GM23248 (cell line): ENCODE measurements around the gene MRPS31. TPM values are rescaled to one million over a fixed set of nuclear protein-coding genes. Genes with fewer than 3 reads are reported as not detected.

Experiments used
- DNase-seq: peaks from one replicate; pipeline ENCODE4 v3.0.0-alpha.2; 2015
- H2AFZ ChIP-seq: fragments of 200-600 bp; sonication (generic); 2 replicates; pipeline ENCODE4 v1.6.1; 2016; ENCODE audit warnings: antibody characterized with exemption
- H3F3A ChIP-seq: fragments of 200-600 bp; sonication (generic); 2 replicates; pipeline ENCODE4 v1.6.1; 2016; ENCODE audit warnings: mild to moderate bottlenecking, antibody characterized with exemption, mixed run types; ENCODE audit not compliant: insufficient read depth
- H3K27ac ChIP-seq: fragments of 200-600 bp; sonication (generic); 2 replicates; pipeline ENCODE4 v1.5.1; 2016; ENCODE audit warnings: mild to moderate bottlenecking
- H3K27me3 ChIP-seq: fragments of 200-600 bp; sonication (generic); replicated peaks from 2 replicates; pipeline ENCODE4 v1.6.1; 2016; ENCODE audit warnings: mild to moderate bottlenecking; ENCODE audit not compliant: insufficient read depth
- H3K36me3 ChIP-seq: fragments of 200-600 bp; sonication (generic); 2 replicates; pipeline ENCODE4 v1.6.1; 2016; ENCODE audit warnings: low read depth, mild to moderate bottlenecking
- H3K4me1 ChIP-seq: fragments of 200-600 bp; sonication (generic); 2 replicates; pipeline ENCODE4 v1.6.1; 2016; ENCODE audit warnings: mild to moderate bottlenecking; ENCODE audit not compliant: insufficient read depth
- H3K4me2 ChIP-seq: fragments of 200-600 bp; sonication (generic); one replicate; pipeline ENCODE4 v1.6.1; 2016; ENCODE audit warnings: mild to moderate bottlenecking; ENCODE audit not compliant: unreplicated experiment
- H3K4me3 ChIP-seq: fragments of 200-600 bp; sonication (generic); 2 replicates; pipeline ENCODE4 v1.5.1; 2016; ENCODE audit warnings: mild to moderate bottlenecking
- H3K79me2 ChIP-seq: fragments of 200-600 bp; sonication (generic); 2 replicates; pipeline ENCODE4 v1.6.1; 2016; ENCODE audit warnings: mild to moderate bottlenecking; ENCODE audit not compliant: insufficient read depth
- H3K9ac ChIP-seq: fragments of 200-600 bp; sonication (generic); 2 replicates; pipeline ENCODE4 v1.6.1; 2016; ENCODE audit warnings: mild to moderate bottlenecking
- H3K9me2 ChIP-seq: fragments of 200-600 bp; sonication (generic); 2 replicates; pipeline ENCODE4 v1.6.1; 2016; ENCODE audit warnings: mixed run types, mild to moderate bottlenecking, moderate library complexity; ENCODE audit not compliant: insufficient read depth
- H3K9me3 ChIP-seq: fragments of 200-600 bp; sonication (generic); one replicate; pipeline ENCODE4 v1.6.1; 2017; ENCODE audit warnings: low read depth
- H4K20me1 ChIP-seq: fragments of 200-600 bp; sonication (generic); 2 replicates; pipeline ENCODE4 v1.6.0; 2016; ENCODE audit not compliant: insufficient read depth
- EZH2 ChIP-seq: fragments of 200-600 bp; sonication (generic); IDR thresholded peaks from 2 replicates; pipeline ENCODE4 v1.6.1; 2018; ENCODE audit warnings: antibody characterized with exemption, mild to moderate bottlenecking; ENCODE audit not compliant: insufficient read depth, poor library complexity, severe bottlenecking
- EZH2phosphoT487 ChIP-seq: fragments of 200-600 bp; sonication (generic); IDR thresholded peaks from 2 replicates; pipeline ENCODE4 v1.6.1; 2018; ENCODE audit warnings: antibody characterized with exemption, moderate library complexity, mild to moderate bottlenecking, low read depth; ENCODE audit not compliant: insufficient read depth
- WGBS, 2 experiments: methylation state at CpG; one replicate each; pipeline ENCODE4 v1.1.6; 2015 to 2017; ENCODE audit warnings: low lambda C conversion rate in 2 of 2, low coverage in 1 of 2; ENCODE audit errors: missing lambda C conversion rate in 2 of 2; 5-methylcytosine and 5-hydroxymethylcytosine counted together
- in situ Hi-C: fragments of 300-500 bp; cut with MboI; formaldehyde crosslinking; loops from 2 replicates; pipeline ENCODE4 v1.15.0; 2020
- polyA plus RNA-seq: library from polyadenylated mRNA; unstranded; fragments of >200 nt; fragmentation: Nextera tagmentation; extraction: Ambion mirVana; gene quantifications from 2 replicates; pipeline ENCODE4 v1.2.1, GENCODE V29; 2016
- total RNA-seq: library from RNA; depleted of rRNA; stranded (reverse); fragments of >200 nt; shearing (Covaris generic); gene quantifications from 2 replicates; pipeline ENCODE4 v1.2.3, GENCODE V29; 2014

MRPS31 gene
- total and polyA plus RNA-seq, 2 experiments from 2014 or later = 9.8 to 16.6 TPM

- Histone ChIP-seq H4K20me1 (no peaks in the 10 kb centered on the region), H3K27ac (peak overlapping the region; percentile 35), H3K4me2 (peak overlapping the region; percentile 3), H3K9me3 (no peaks in the 10 kb centered on the region), H3K9ac (no peak overlapping the region), H3K4me1 (peaks cover 27% of the 10 kb centered on the region), H3K36me3 (peaks cover 12% of the 10 kb centered on the region; the same call in 1 of the 2 replicates), H3K27me3 (no peaks in the 10 kb centered on the region), H2AFZ (no peak overlapping the region), H3K4me3 (no peak overlapping the region), H3F3A (peaks cover 29% of the 10 kb centered on the region), H3K9me2 (no peaks in the 10 kb centered on the region), H3K79me2 (peaks cover 15% of the 10 kb centered on the region)
- in situ Hi-C loops = no loop called here
- peak; percentile 49 for DNase-seq
- TF ChIP-seq EZH2phosphoT487 (no peak), EZH2 (no peak)
- WGBS, 2 experiments = 87 to 95% methylated on average over 3 of the region's 3 CpGs
These were observed 6.2 kb downstream of the MRPS31 start for GRCh38 chr13:40764587-40765403.

- DNase-seq = peak; percentile 84
- no peak overlapping the region for H3K4me3 ChIP-seq
- no peaks in the 10 kb centered on the region for H4K20me1 ChIP-seq
- no peak overlapping the region for H2AFZ ChIP-seq
- H3F3A ChIP-seq = peaks cover 29% of the 10 kb centered on the region
- H3K27me3 ChIP-seq = no peaks in the 10 kb centered on the region
- no peak overlapping the region for H3K9ac ChIP-seq
- peak; percentile 79; the same call in 1 of the 2 replicates for TF ChIP-seq EZH2phosphoT487
- no peak for TF ChIP-seq EZH2
- peak overlapping the region; percentile 42 for H3K27ac ChIP-seq
- peaks cover 10% of the 10 kb centered on the region; the same call in 1 of the 2 replicates for H3K79me2 ChIP-seq
- H3K9me3 ChIP-seq = no peaks in the 10 kb centered on the region
- H3K9me2 ChIP-seq = no peaks in the 10 kb centered on the region
- peaks cover 24% of the 10 kb centered on the region for H3K4me1 ChIP-seq
- H3K36me3 ChIP-seq = peaks cover 15% of the 10 kb centered on the region; the same call in 1 of the 2 replicates
- in situ Hi-C loops = no loop called here
- H3K4me2 ChIP-seq = no peak overlapping the region
- 74 to 82% methylated on average over 1 of the region's 1 CpG for WGBS, 2 experiments
These were observed 8.1 kb downstream of the MRPS31 start for GRCh38 chr13:40762849-40763248.

GRCh38 chr13:40758811-40759210 lies 12.2 kb downstream of the MRPS31 start:
- H3K9me2 ChIP-seq = no peaks in the 10 kb centered on the region
- no peaks in the 10 kb centered on the region for H3K27me3 ChIP-seq
- no peaks in the 10 kb centered on the region for H3K9me3 ChIP-seq
- 94 to 96% methylated on average over 4 of the region's 4 CpGs for WGBS, 2 experiments
- no peak overlapping the region for H3K9ac ChIP-seq
- H3F3A ChIP-seq = peaks cover 19% of the 10 kb centered on the region
- peaks cover 14% of the 10 kb centered on the region; the same call in 1 of the 2 replicates for H3K36me3 ChIP-seq
- H3K4me2 ChIP-seq = no peak overlapping the region
- no peak overlapping the region for H3K27ac ChIP-seq
- no peaks in the 10 kb centered on the region for H4K20me1 ChIP-seq
- TF ChIP-seq EZH2phosphoT487 (no peak), EZH2 (no peak)
- DNase-seq = no peak
- no peak overlapping the region for H2AFZ ChIP-seq
- peaks cover 15% of the 10 kb centered on the region for H3K4me1 ChIP-seq
- 0 out of 2 replicates have a peak, but pooled peaks cover 4% of the 10 kb centered on the region for H3K79me2 ChIP-seq
- in situ Hi-C loops = no loop called here
- H3K4me3 ChIP-seq = no peak overlapping the region

GRCh38 chr13:40756042-40756441 lies 14.9 kb downstream of the MRPS31 start:
- Histone ChIP-seq H4K20me1 (no peaks in the 10 kb centered on the region), H2AFZ (no peak overlapping the region), H3K4me3 (no peak overlapping the region), H3K9me2 (no peaks in the 10 kb centered on the region), H3K36me3 (peaks cover 24% of the 10 kb centered on the region; the same call in 1 of the 2 replicates), H3K27ac (no peak overlapping the region), H3K4me1 (no peaks in the 10 kb centered on the region), H3K79me2 (0 out of 2 replicates have a peak, but pooled peaks cover 4% of the 10 kb centered on the region), H3K9ac (no peak overlapping the region), H3K9me3 (no peaks in the 10 kb centered on the region), H3F3A (no peaks in the 10 kb centered on the region), H3K4me2 (no peak overlapping the region), H3K27me3 (no peaks in the 10 kb centered on the region)
- TF ChIP-seq EZH2 (no peak), EZH2phosphoT487 (no peak)
- 46 to 71% methylated on average over 1 of the region's 1 CpG for WGBS, 2 experiments
- in situ Hi-C loops = no loop called here
- DNase-seq = no peak
